C4-2B (cell line): Measurements from ENCODE around the gene CEL.

ENCODE experiments used
- CTCF ChIP-seq: fragments of 450-650 bp; conservative IDR thresholded peaks from 2 replicates; pipeline ENCODE4 v1.5.1; 2017; ENCODE audit warnings: mild to moderate bottlenecking
- ZFX ChIP-seq: fragments of 450-650 bp; IDR thresholded peaks from 2 replicates; pipeline ENCODE4 v1.6.1; 2017

GRCh38 chr9:133078486-133078885, 16.7 kb downstream of the CEL start:
- TF ChIP-seq CTCF (no peak), ZFX (no peak)
